Measurements from ENCODE around the gene DENND5B.
"Not testable (repeated sequence)": the region's sequence is repeated elsewhere in the genome, so short reads cannot be mapped to it uniquely, and the experiment has no call there.

DENND5B gene

DNA sequence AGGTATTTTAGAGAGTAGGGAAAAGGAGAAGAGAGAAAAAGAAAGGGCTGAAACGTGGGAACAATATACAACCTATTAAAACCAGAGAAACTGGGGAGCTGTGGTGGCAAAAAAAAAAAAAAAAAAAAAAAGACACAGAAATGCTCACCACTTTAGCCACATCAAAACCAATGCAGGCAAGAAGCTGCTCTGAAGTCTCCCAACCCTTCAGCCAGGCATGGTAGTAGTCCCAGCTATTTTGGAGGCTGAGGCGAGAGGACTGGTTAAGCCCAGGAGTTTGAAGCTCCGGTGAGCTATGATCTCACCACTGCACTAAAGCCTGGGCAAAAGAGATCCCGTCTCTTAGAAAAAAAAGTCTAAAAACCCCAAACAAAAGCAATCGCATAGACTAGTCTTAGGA is 33.2 kb downstream of the DENND5B start (continued):
- no peak for TF ChIP-seq ZNF138 (tag by site-specific recombination; IDR thresholded peaks at IDR 0.05; ENCODE audit: borderline replicate concordance)
- TF ChIP-seq KLF8 (tag by site-specific recombination; IDR thresholded peaks at IDR 0.05) = no peak
- no peak for TF ChIP-seq ZNF560 (tag by site-specific recombination; IDR thresholded peaks at IDR 0.05; ENCODE audit: borderline replicate concordance)

DNA sequence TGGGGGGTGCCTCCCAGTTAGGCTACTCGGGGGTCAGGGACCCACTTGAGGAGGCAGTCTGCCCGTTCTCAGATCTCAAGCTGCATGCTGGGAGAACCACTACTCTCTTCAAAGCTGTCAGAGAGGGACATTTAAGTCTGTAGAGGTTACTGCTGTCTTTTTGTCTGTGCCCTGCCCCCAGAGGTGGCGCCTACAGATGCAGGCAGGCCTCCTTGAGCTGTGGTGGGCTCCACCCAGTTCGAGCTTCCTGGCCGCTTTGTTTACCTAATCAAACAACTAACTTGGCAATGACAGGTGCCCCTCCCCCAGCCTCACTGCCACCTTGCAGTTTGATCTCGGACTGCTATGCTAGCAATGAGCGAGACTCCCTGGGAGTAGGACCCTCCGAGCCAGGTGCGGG is 35.5 kb downstream of the DENND5B start:
- H3K36me3 ChIP-seq (ENCODE audit: control insufficient read depth in 2 of 2, insufficient read depth in 1 of 2, low read length in 2 of 2); H3K27ac ChIP-seq (ENCODE audit: extremely low read depth, low read depth, low read length); POLR2A ChIA-PET; H3K4me3 ChIP-seq (ENCODE audit: low read depth, low read length); H3K4me1 ChIP-seq (ENCODE audit: control insufficient read depth, insufficient read depth, low read length); CTCF ChIA-PET; H3K9me3 ChIP-seq (ENCODE audit: control insufficient read depth, insufficient read depth, low read depth, low read length): not testable (repeated sequence)

GRCh38 chr12:31550590-31550989 is 40.3 kb downstream of the DENND5B start:
- POLR2A ChIA-PET = not testable (repeated sequence)

GRCh38 chr12:31536672-31537071 is 54.3 kb downstream of the DENND5B start:
- peaks cover 7% of the 10 kb centered on the region; the same call in 1 of the 2 replicates for H3K4me1 ChIP-seq (ENCODE audit: control insufficient read depth, insufficient read depth, low read length)
- ChIA-PET POLR2A (no interaction called here), CTCF (interaction anchor here (0.7 kb wide), 1 partner anchor 254 kb away, joined by 3 read pairs; no protein-coding TSS in a partner anchor)
- no peaks in the 10 kb centered on the region for H3K36me3 ChIP-seq (ENCODE audit: control insufficient read depth in 2 of 2, insufficient read depth in 1 of 2, low read length in 2 of 2)
- no peak for TF ChIP-seq ZNF707 (tag by site-specific recombination; IDR thresholded peaks at IDR 0.05)
- no peak for TF ChIP-seq GFI1B (tag by site-specific recombination; IDR thresholded peaks at IDR 0.05)
- no peak for TF ChIP-seq KLF17 (tag by site-specific recombination; IDR thresholded peaks at IDR 0.05)
- TF ChIP-seq SP7 (tag by site-specific recombination; IDR thresholded peaks at IDR 0.05) = no peak
- TF ChIP-seq ZNF623 (tag by site-specific recombination; IDR thresholded peaks at IDR 0.05) = no peak
- TF ChIP-seq YY1 (tag by site-specific recombination; IDR thresholded peaks at IDR 0.05) = no peak
- no peak for TF ChIP-seq ZBTB10 (tag by site-specific recombination; IDR thresholded peaks at IDR 0.05)
- no peak for TF ChIP-seq ZNF518A (tag by site-specific recombination; conservative IDR thresholded peaks at IDR 0.05; ENCODE audit: low read depth)
- TF ChIP-seq REPIN1 (tag by site-specific recombination; IDR thresholded peaks at IDR 0.05; ENCODE audit: low read depth) = no peak
- no peak for TF ChIP-seq ZNF248 (tag by site-specific recombination; IDR thresholded peaks at IDR 0.05)
- TF ChIP-seq ZNF621 (tag by site-specific recombination; IDR thresholded peaks at IDR 0.05) = no peak
- no peak for TF ChIP-seq ZNF221 (tag by site-specific recombination; IDR thresholded peaks at IDR 0.05; ENCODE audit: borderline replicate concordance)
- no peak for TF ChIP-seq ZNF654 (tag by site-specific recombination; IDR thresholded peaks at IDR 0.05; ENCODE audit: low read depth)
- no peak for TF ChIP-seq ZBTB21 (tag by site-specific recombination; IDR thresholded peaks at IDR 0.05)
- TF ChIP-seq ZBTB20 (tag by site-specific recombination; IDR thresholded peaks at IDR 0.05) = no peak
- TF ChIP-seq ZNF350 (tag by site-specific recombination; IDR thresholded peaks at IDR 0.05) = no peak
- no peak overlapping the region for H3K27ac ChIP-seq (ENCODE audit: extremely low read depth, low read depth, low read length)
- no peak overlapping the region for H3K4me3 ChIP-seq (ENCODE audit: low read depth, low read length)
- H3K9me3 ChIP-seq (ENCODE audit: control insufficient read depth, insufficient read depth, low read depth, low read length) = no peaks in the 10 kb centered on the region

More at GRCh38 chr12:31550590-31550989, 40.3 kb downstream of the DENND5B start:
- H3K4me1 ChIP-seq (ENCODE audit: control insufficient read depth, insufficient read depth, low read length); H3K9me3 ChIP-seq (ENCODE audit: control insufficient read depth, insufficient read depth, low read depth, low read length); H3K4me3 ChIP-seq (ENCODE audit: low read depth, low read length); CTCF ChIA-PET; H3K36me3 ChIP-seq (ENCODE audit: control insufficient read depth in 2 of 2, insufficient read depth in 1 of 2, low read length in 2 of 2); H3K27ac ChIP-seq (ENCODE audit: extremely low read depth, low read depth, low read length): not testable (repeated sequence)
- TF ChIP-seq SCRT1 (tag by site-specific recombination; IDR thresholded peaks at IDR 0.05; ENCODE audit: borderline replicate concordance) (peak; percentile 65), SCRT2 (tag by site-specific recombination; IDR thresholded peaks at IDR 0.05) (peak; percentile 89), ZNF184 (tag by site-specific recombination; IDR thresholded peaks at IDR 0.05) (0 out of 2 replicates have a peak, but pooled peaks have one; percentile 16)

Measured in HEK293 (cell line).